HG03520 (cell line): Measurements from ENCODE around the gene OAS2.

Experiments used
- ATAC-seq: cut with Tn5 transposase; IDR thresholded peaks from one replicate; pipeline ENCODE4 v1.9.1; 2021; ENCODE audit warnings: mild to moderate bottlenecking, moderate library complexity; ENCODE audit not compliant: unreplicated experiment

The OAS2 gene

GRCh38 chr12:113056631-113057488 is 78.5 kb downstream of the OAS2 start, which contains the start of gene DTX1:
Gene DTX1, plus strand, starts transcription at chr12:113056730. Its CDS starts 1,463 bp downstream, at chr12:113058193.
- ATAC-seq: no peak

- ATAC-seq: no peak
These were observed 79.5 kb downstream of the OAS2 start for GRCh38 chr12:113057565-113058485.

- no peak for ATAC-seq
These were observed 80.2 kb downstream of the OAS2 start for GRCh38 chr12:113058553-113058952.

GRCh38 chr12:113059071-113059595 is 80.8 kb downstream of the OAS2 start:
- no peak for ATAC-seq

- no peak for ATAC-seq
These were observed 82.1 kb downstream of the OAS2 start for GRCh38 chr12:113060336-113060960.

- no peak for ATAC-seq
These were observed 82.9 kb downstream of the OAS2 start for GRCh38 chr12:113061061-113061694.
